HepG2 (cell line): ENCODE data around the gene USP32.

Experiments used
- GATAD2A ChIP-seq: IDR thresholded peaks from 2 replicates; pipeline ENCODE4 v1.6.1; 2016
- NFYB ChIP-seq: sonication (generic); formaldehyde crosslinking; IDR thresholded peaks from 2 replicates; pipeline ENCODE4 v1.4.0; 2020; ENCODE audit warnings: missing genetic modification reagents

- no peak for TF ChIP-seq GATAD2A (CRISPR knock-in tag)
- TF ChIP-seq NFYB, result no peak
These were observed 238.1 kb downstream of the USP32 start for GRCh38 chr17:60153606-60154390.
